Tibial artery (tissue), 4 donors: Measurements from ENCODE around the gene AIG1.
A peak's percentile ranks its signal among the peaks of the same experiment; 100 is the strongest.

Experiments
- DNase-seq, 2 donors: peaks; one replicate each; pipeline ENCODE4 v3.0.0-alpha.2; 2019
- H3K27ac ChIP-seq, 2 donors: fragments of 200-600 bp; sonication (generic) in 1 of 2; 1 replicate in 1 of 2; 2 replicates in 1 of 2; pipeline ENCODE4 v1.5.1; 2018 to 2019; ENCODE audit warnings: mild to moderate bottlenecking in 1 of 2
- H3K27me3 ChIP-seq, 2 donors: fragments of 200-600 bp; sonication (generic) in 1 of 2; one replicate each; pipeline versions ENCODE4 v1.5.1 to v1.6.0; 2016 to 2019
- H3K36me3 ChIP-seq, 3 donors: fragments of 200-600 bp; sonication (generic) in 2 of 3; one replicate each; pipeline ENCODE4 v1.5.1; 2016 to 2019; ENCODE audit warnings: mild to moderate bottlenecking in 2 of 3
- H3K4me1 ChIP-seq, 4 donors: fragments of 200-600 bp; sonication (generic) in 2 of 4; 1 replicate in 3 of 4; 2 replicates in 1 of 4; pipeline ENCODE4 v1.5.1; 2016 to 2019
- H3K4me3 ChIP-seq, 2 donors: fragments of 200-600 bp; sonication (generic) in 1 of 2; 1 replicate in 1 of 2; 2 replicates in 1 of 2; pipeline ENCODE4 v1.5.1; 2018 to 2019; ENCODE audit warnings: mild to moderate bottlenecking in 2 of 2
- H3K9me3 ChIP-seq, 3 donors: fragments of 200-600 bp; sonication (generic) in 1 of 3; one replicate each; pipeline ENCODE4 v1.5.1; 2016 to 2019
- intact Hi-C: fragments of 100-400 bp; cut with DNase I; formaldehyde crosslinking; loops from one replicate; pipeline ENCODE4 v1.15.0; 2023; ENCODE audit warnings: low total_unique reads
- TF ChIP-seq, protein P1 (sequence below), 2 experiments: fragments of 200-600 bp in 1 of 2; fragments of 450-650 bp in 1 of 2; IDR thresholded peaks; one replicate each; pipeline ENCODE4 v1.5.1; 2017 to 2019; ENCODE audit warnings: antibody characterized with exemption in 2 of 2, mild to moderate bottlenecking in 1 of 2, moderate library complexity in 1 of 2

The AIG1 gene

DNA sequence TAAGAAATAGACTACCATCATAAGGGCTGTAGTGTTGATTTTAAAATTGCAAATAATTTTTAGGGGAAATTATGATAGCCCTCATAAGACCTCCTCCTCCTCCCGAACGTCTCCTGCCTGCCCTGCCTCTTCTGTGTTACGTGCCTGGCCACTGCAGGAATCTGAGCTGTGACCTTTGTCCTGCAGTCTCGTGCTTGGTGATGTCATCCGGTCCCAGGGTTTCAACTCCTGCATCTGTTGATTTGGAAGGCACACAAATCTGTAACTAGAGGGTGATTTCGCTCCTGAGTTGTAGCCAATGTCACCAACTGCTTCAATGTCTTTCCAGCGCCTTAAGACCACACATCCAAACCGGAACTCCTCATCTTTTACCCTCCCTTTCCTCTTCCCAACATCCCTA lies 163.2 kb downstream of the AIG1 start:
- intact Hi-C loops = no loop called here
- DNase-seq = peak; percentile 45 to 74
- TF ChIP-seq, protein P1, sequence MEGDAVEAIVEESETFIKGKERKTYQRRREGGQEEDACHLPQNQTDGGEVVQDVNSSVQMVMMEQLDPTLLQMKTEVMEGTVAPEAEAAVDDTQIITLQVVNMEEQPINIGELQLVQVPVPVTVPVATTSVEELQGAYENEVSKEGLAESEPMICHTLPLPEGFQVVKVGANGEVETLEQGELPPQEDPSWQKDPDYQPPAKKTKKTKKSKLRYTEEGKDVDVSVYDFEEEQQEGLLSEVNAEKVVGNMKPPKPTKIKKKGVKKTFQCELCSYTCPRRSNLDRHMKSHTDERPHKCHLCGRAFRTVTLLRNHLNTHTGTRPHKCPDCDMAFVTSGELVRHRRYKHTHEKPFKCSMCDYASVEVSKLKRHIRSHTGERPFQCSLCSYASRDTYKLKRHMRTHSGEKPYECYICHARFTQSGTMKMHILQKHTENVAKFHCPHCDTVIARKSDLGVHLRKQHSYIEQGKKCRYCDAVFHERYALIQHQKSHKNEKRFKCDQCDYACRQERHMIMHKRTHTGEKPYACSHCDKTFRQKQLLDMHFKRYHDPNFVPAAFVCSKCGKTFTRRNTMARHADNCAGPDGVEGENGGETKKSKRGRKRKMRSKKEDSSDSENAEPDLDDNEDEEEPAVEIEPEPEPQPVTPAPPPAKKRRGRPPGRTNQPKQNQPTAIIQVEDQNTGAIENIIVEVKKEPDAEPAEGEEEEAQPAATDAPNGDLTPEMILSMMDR (IDR thresholded peaks at IDR 0.05) = no peak
- Histone ChIP-seq H3K27ac (peak overlapping the region; percentile 5 to 59), H3K9me3 (no peaks in the 10 kb centered on the region), H3K4me1 (peaks cover 0 to 32% (median 0%) of the 10 kb centered on the region in 4 donors), H3K27me3 (no peaks in the 10 kb centered on the region), H3K4me3 (no peak overlapping the region), H3K36me3 (no peaks in the 10 kb centered on the region)

DNA sequence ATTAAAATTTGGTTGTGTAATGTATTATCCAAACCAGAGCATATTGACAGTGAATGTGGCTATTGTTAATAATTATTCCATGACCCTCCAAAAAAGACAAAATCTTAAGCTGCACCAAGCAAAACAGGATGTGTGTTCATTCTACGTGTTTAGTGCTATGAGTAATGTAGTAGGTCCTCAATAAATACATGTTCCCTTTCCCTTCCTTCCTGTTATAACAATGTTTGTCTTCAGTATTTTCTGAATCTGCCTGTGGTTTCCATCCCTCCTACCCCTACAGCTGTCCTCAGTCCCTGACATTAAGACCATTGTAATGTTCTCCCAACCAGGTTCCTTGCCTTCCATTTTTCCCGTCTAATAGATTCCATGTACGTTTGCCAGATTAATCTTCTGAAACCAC lies 163.8 kb downstream of the AIG1 start:
- TF ChIP-seq, protein P1 (IDR thresholded peaks at IDR 0.05) = no peak
- H3K4me3 ChIP-seq = no peak overlapping the region
- DNase-seq = no peak
- peaks cover 0 to 32% (median 0%) of the 10 kb centered on the region in 4 donors for H3K4me1 ChIP-seq
- no peaks in the 10 kb centered on the region for H3K27me3 ChIP-seq
- intact Hi-C loops = no loop called here
- H3K36me3 ChIP-seq = no peaks in the 10 kb centered on the region
- H3K9me3 ChIP-seq = no peaks in the 10 kb centered on the region
- H3K27ac ChIP-seq = peak overlapping the region; percentile 5 to 59

DNA sequence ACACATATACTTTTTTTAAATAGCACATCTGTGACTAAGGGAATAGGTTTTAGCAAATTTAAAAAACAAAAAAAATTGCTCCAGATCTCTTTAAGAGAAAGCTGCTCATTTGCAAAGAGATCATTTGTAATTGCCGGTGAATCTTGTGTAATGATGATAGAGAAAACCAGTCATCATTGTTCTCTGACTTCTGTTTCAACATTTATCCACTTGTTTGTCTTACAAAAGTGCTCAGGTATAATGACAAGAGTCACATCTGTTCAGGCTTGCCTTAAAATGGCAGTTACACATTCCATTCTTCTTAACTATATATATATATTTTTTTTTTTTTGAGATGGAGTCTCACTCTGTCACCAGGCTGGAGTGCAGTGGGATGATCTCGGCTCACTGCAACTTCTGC lies 165.2 kb downstream of the AIG1 start:
- no peaks in the 10 kb centered on the region for H3K36me3 ChIP-seq
- TF ChIP-seq, protein P1 (IDR thresholded peaks at IDR 0.05) = no peak
- H3K27me3 ChIP-seq = no peaks in the 10 kb centered on the region
- H3K4me1 ChIP-seq = peaks cover 0 to 32% (median 0%) of the 10 kb centered on the region in 4 donors
- H3K27ac ChIP-seq = no peak overlapping the region
- no peaks in the 10 kb centered on the region for H3K9me3 ChIP-seq
- H3K4me3 ChIP-seq = no peak overlapping the region
- intact Hi-C loops = no loop called here
- DNase-seq = no peak

DNA sequence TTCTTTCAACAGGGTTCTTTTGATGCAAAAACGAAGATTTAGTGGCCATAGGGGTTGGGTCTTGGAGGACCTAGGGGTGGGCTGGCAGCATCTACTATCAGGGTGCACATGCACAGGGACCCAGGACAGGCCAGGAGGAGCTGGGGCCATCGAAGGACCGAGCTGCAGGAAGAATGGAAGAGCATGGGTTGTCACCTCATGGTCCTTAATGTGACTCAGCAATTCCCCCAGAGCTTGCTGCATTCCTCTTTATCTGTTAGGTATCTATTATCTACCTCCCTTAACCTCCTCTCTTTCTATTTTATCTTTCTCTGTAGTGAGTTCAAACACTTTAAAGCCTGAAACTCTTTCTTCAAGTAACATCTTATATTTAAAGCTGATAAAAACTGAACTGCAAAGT lies 167.0 kb downstream of the AIG1 start:
- DNase-seq = no peak
- intact Hi-C loops = no loop called here
- no peak overlapping the region for H3K4me3 ChIP-seq
- TF ChIP-seq, protein P1 (IDR thresholded peaks at IDR 0.05) = no peak
- H3K4me1 ChIP-seq = peaks cover 0 to 17% (median 0%) of the 10 kb centered on the region in 4 donors
- H3K27ac ChIP-seq = no peak overlapping the region
- H3K27me3 ChIP-seq = no peaks in the 10 kb centered on the region
- H3K9me3 ChIP-seq = no peaks in the 10 kb centered on the region
- no peaks in the 10 kb centered on the region for H3K36me3 ChIP-seq

DNA sequence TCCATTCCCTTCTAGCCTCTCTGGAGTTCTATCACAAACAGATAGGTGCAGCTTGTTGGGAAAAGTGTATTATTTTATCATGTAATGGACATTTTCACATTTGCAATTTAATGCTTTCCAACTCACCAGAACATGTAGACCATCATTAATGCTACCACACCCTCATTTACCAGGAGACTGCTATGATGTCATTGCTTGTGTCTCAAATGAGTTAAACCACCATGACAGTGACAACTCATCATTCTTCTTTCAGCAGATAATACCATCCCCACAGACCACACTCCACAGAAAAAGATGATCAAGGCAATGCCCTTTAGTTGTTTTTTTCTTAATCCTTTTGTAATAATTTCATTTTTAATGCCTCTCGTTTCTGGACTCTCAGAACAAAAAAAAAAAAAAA lies 168.7 kb downstream of the AIG1 start:
- Histone ChIP-seq H3K27me3 (no peaks in the 10 kb centered on the region), H3K4me3 (no peak overlapping the region), H3K36me3 (no peaks in the 10 kb centered on the region), H3K27ac (no peak overlapping the region), H3K4me1 (no peaks in the 10 kb centered on the region), H3K9me3 (no peaks in the 10 kb centered on the region)
- no peak for DNase-seq
- intact Hi-C loops = no loop called here
- TF ChIP-seq, protein P1 (IDR thresholded peaks at IDR 0.05) = no peak

DNA sequence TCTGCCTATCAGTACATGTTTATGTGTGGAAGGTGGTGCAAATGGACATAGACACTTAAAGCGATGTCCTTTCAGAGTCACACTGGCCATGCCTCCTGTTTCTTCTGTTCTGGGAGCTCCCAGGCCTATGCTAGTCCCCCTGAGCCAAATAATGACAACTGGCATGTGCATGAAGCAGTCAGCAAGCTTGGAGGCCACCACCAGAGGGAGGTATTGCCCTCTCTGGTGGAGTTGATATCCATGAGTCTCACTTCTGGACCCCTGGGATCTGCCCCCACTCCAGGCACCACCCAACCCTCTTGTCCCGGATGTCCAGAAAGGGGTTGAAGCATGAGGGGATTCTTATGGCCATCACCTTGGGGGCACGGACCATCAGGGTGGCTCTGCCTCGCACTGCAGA lies 172.2 kb downstream of the AIG1 start:
- intact Hi-C loops = no loop called here
- Histone ChIP-seq H3K4me1 (no peaks in the 10 kb centered on the region), H3K27me3 (no peaks in the 10 kb centered on the region), H3K4me3 (no peak overlapping the region), H3K36me3 (no peaks in the 10 kb centered on the region), H3K27ac (no peak overlapping the region), H3K9me3 (no peaks in the 10 kb centered on the region)
- no peak for DNase-seq
- TF ChIP-seq, protein P1 (IDR thresholded peaks at IDR 0.05) = peak; percentile 30 to 41
